CD14-positive monocyte (primary cell): ENCODE measurements around the gene G2E3. TPM values are rescaled to one million over a fixed set of nuclear protein-coding genes. Genes with fewer than 3 reads are reported as not detected.
A peak's percentile ranks its signal among the peaks of the same experiment; 100 is the strongest.

ENCODE experiments used
- DNase-seq, 3 donors: peaks; one replicate each; pipeline ENCODE4 v3.0.0-alpha.2; 2011 to 2022
- H2AFZ ChIP-seq: 2 replicates; pipeline ENCODE4 v1.6.0; 2012; ENCODE audit warnings: mild to moderate bottlenecking, low read depth, low read length, inconsistent platforms; ENCODE audit not compliant: insufficient read depth, poor library complexity, severe bottlenecking
- H3K27ac ChIP-seq, 2 donors: 1 replicate in 1 of 2; 2 replicates in 1 of 2; pipeline ENCODE4 v1.5.1; 2012 to 2013; ENCODE audit warnings: low read length in 2 of 2, control low read depth in 1 of 2, inconsistent platforms in 1 of 2, low read depth in 1 of 2, mild to moderate bottlenecking in 1 of 2
- H3K27me3 ChIP-seq, 2 donors: one replicate each; pipeline versions ENCODE4 v1.6.0 to v1.6.1; 2011 to 2013; ENCODE audit warnings: low read length in 2 of 2; ENCODE audit not compliant: control insufficient read depth in 2 of 2, insufficient read depth in 2 of 2
- H3K36me3 ChIP-seq, 2 donors: replicated peaks in 1 of 2; 1 replicate in 1 of 2; 2 replicates in 1 of 2; pipeline versions ENCODE4 v1.5.1 to v1.6.1; 2012 to 2013; ENCODE audit warnings: low read length in 2 of 2, control low read depth in 1 of 2, inconsistent platforms in 1 of 2, mild to moderate bottlenecking in 1 of 2; ENCODE audit not compliant: insufficient read depth in 2 of 2, control insufficient read depth in 1 of 2
- H3K4me1 ChIP-seq, 2 donors: 1 replicate in 1 of 2; 2 replicates in 1 of 2; pipeline versions ENCODE4 v1.5.1 to v1.6.1; 2012 to 2013; ENCODE audit warnings: low read length in 2 of 2, control low read depth in 1 of 2, inconsistent platforms in 1 of 2, mild to moderate bottlenecking in 1 of 2, moderate library complexity in 1 of 2; ENCODE audit not compliant: insufficient read depth in 2 of 2, control insufficient read depth in 1 of 2
- H3K4me2 ChIP-seq: replicated peaks from 2 replicates; pipeline ENCODE3; 2012; ENCODE audit warnings: low read length, moderate library complexity, mild to moderate bottlenecking; ENCODE audit not compliant: poor library complexity, severe bottlenecking; ENCODE audit errors: extremely low read depth
- H3K4me3 ChIP-seq, 3 experiments: fragments of 200-600 bp in 1 of 3; sonication (generic) in 1 of 3; replicated peaks in 1 of 3; 1 replicate in 2 of 3; 2 replicates in 1 of 3; pipeline ENCODE4 v1.5.1; 2011 to 2013; ENCODE audit warnings: low read length in 3 of 3, mild to moderate bottlenecking in 3 of 3, control low read depth in 2 of 3, low read depth in 2 of 3, inconsistent platforms in 1 of 3, moderate library complexity in 1 of 3
- H3K79me2 ChIP-seq: 2 replicates; pipeline ENCODE4 v1.6.0; 2012; ENCODE audit warnings: mild to moderate bottlenecking, control low read depth, inconsistent platforms, low read length, moderate library complexity; ENCODE audit not compliant: insufficient read depth
- H3K9ac ChIP-seq: 2 replicates; pipeline ENCODE4 v1.6.0; 2017; ENCODE audit warnings: low read length, mild to moderate bottlenecking; ENCODE audit not compliant: insufficient read depth, poor library complexity, severe bottlenecking
- H3K9me3 ChIP-seq, 2 donors: replicated peaks in 1 of 2; 1 replicate in 1 of 2; 2 replicates in 1 of 2; pipeline versions ENCODE4 v1.5.1 to v1.6.1; 2012 to 2013; ENCODE audit warnings: low read length in 2 of 2, control low read depth in 1 of 2; ENCODE audit not compliant: control insufficient read depth in 1 of 2, insufficient read depth in 1 of 2
- H4K20me1 ChIP-seq: 2 replicates; pipeline ENCODE4 v1.6.0; 2012; ENCODE audit warnings: mild to moderate bottlenecking, low read length, control low read depth, moderate library complexity; ENCODE audit not compliant: insufficient read depth
- H3K27ac Mint-ChIP-seq, 7 donors: one replicate each; pipeline ENCODE4 v1.8.0; 2020; ENCODE audit warnings: mild to moderate bottlenecking in 7 of 7, mixed read lengths in 7 of 7, moderate library complexity in 6 of 7, inconsistent platforms in 2 of 7
- H3K27me3 Mint-ChIP-seq, 3 donors: one replicate each; pipeline ENCODE4 v1.8.0; 2021 to 2022; ENCODE audit warnings: low read depth in 3 of 3, mild to moderate bottlenecking in 3 of 3, mixed read lengths in 3 of 3, moderate library complexity in 3 of 3, inconsistent platforms in 1 of 3
- H3K36me3 Mint-ChIP-seq, 2 donors: one replicate each; pipeline ENCODE4 v1.8.0; 2020; ENCODE audit warnings: mixed read lengths in 2 of 2, inconsistent platforms in 1 of 2, mild to moderate bottlenecking in 1 of 2
- H3K4me1 Mint-ChIP-seq: one replicate; pipeline ENCODE4 v1.8.0; 2020; ENCODE audit warnings: mild to moderate bottlenecking, mixed read lengths
- H3K4me3 Mint-ChIP-seq, 2 donors: one replicate each; pipeline ENCODE4 v1.8.0; 2020; ENCODE audit warnings: mild to moderate bottlenecking in 2 of 2, mixed read lengths in 2 of 2, moderate library complexity in 1 of 2
- H3K9me3 Mint-ChIP-seq, 7 donors: one replicate each; pipeline ENCODE4 v1.8.0; 2020 to 2022; ENCODE audit warnings: mixed read lengths in 7 of 7, mild to moderate bottlenecking in 6 of 7, moderate library complexity in 6 of 7, inconsistent platforms in 2 of 7
- WGBS: methylation state at CpG from one replicate; pipeline ENCODE4 v1.1.5; 2013; ENCODE audit warnings: missing lambda C conversion rate; ENCODE audit not compliant: insufficient coverage; 5-methylcytosine and 5-hydroxymethylcytosine counted together
- intact Hi-C, 2 donors: fragments of 100-400 bp; cut with micrococcal nuclease; formaldehyde crosslinking; loops; one replicate each; pipeline versions ENCODE4 v1.15.0 to v1.15.1; 2023
- polyA plus RNA-seq, 3 donors: library from polyadenylated mRNA; depleted of rRNA in 1 of 3; unstranded in 2 of 3; stranded (reverse) in 1 of 3; fragments of 300-500 nt in 2 of 3; fragments of >200 nt in 1 of 3; fragmentation: Illumina TruSeq in 2 of 3; gene quantifications; 1 replicate in 2 of 3; 2 replicates in 1 of 3; pipeline ENCODE4 v1.2.3, GENCODE V29; 2012 to 2021
- TF ChIP-seq, protein P1 (sequence below): fragments of 200-600 bp; IDR thresholded peaks from one replicate; pipeline ENCODE4 v1.8.0; 2022; ENCODE audit warnings: antibody characterized with exemption, mild to moderate bottlenecking

The G2E3 gene
- polyA plus RNA-seq, 3 donors: 5.6 to 12.1 (median 5.6) TPM

DNA sequence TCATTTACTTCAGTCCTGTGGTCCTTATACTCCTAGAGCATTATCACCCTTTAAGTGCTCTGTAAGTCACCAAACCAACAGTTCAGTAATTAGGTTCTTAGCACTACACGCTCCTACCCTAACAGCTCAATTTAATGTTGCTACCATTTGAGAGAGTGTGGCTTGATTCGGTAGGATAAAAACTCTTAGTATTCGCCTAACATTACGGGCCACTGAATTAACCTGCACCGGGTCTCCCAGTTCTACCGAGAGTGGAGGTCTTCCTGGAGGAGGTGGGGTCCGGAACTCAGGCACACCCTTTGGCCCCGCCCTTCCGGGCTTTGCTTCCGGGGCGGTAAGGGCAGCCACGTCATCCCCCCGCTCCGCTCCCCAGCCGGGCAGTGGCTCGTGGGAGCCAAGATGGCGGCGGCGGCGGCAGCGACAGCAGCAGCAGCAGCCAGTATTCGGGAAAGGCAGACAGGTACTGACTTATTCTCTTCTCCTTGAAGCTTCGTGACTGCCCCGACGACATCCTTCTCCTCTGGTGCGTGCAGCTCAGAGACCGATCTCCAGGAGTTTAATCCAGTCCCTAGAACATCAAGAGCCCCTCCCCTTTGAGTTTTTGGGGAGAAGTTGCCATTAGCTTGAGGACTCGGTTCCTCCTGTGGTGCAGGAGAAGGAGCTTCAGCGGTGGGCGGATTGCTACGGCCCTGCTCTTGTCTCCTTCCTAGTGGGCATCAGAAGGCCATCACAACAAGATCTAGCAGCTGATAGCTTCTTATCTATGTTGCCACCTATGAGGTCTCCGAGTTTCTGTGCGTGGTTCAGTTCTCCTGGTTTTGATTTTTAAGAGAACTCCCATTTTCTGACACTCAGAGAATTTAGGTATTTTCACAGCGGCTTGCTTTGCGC, 63.2 kb downstream of the G2E3 start, which contains the start of gene SCFD1:
Gene SCFD1 (plus strand): TSS at position 380 of the 891 bp plus-strand sequence. CDS start 20 bp downstream, at position 400.
- Histone ChIP-seq H2AFZ (peak within 1 kb of the TSS; percentile 88), H3K9ac (peak within 1 kb of the TSS; percentile 86), H3K4me1 (peaks cover 28 to 42% of the 10 kb centered on the region in 2 donors), H4K20me1 (peaks cover 16% of the 10 kb centered on the region), H3K4me3 (peak within 1 kb of the TSS; percentile 86 to 99 (median 97)), H3K4me2 (peak within 1 kb of the TSS; percentile 86), H3K79me2 (peaks cover 51% of the 10 kb centered on the region), H3K36me3 (peaks cover 6 to 13% of the 10 kb centered on the region in 2 donors), H3K9me3 (no peaks in the 10 kb centered on the region), H3K27ac (peak within 1 kb of the TSS; percentile 92 to 99), H3K27me3 (no peaks in the 10 kb centered on the region)
- Mint-ChIP-seq H3K4me1 (peaks cover 33% of the 10 kb centered on the region), H3K36me3 (peaks cover 7% of the 10 kb centered on the region in 2 donors), H3K9me3 (no peaks in the 10 kb centered on the region), H3K27ac (peak within 1 kb of the TSS; percentile 96 to 99 (median 98)), H3K4me3 (peak within 1 kb of the TSS; percentile 89 to 100), H3K27me3 (no peaks in the 10 kb centered on the region)
- 0% methylated on average over 28 of the region's 35 CpGs for WGBS
- TF ChIP-seq, protein P1, sequence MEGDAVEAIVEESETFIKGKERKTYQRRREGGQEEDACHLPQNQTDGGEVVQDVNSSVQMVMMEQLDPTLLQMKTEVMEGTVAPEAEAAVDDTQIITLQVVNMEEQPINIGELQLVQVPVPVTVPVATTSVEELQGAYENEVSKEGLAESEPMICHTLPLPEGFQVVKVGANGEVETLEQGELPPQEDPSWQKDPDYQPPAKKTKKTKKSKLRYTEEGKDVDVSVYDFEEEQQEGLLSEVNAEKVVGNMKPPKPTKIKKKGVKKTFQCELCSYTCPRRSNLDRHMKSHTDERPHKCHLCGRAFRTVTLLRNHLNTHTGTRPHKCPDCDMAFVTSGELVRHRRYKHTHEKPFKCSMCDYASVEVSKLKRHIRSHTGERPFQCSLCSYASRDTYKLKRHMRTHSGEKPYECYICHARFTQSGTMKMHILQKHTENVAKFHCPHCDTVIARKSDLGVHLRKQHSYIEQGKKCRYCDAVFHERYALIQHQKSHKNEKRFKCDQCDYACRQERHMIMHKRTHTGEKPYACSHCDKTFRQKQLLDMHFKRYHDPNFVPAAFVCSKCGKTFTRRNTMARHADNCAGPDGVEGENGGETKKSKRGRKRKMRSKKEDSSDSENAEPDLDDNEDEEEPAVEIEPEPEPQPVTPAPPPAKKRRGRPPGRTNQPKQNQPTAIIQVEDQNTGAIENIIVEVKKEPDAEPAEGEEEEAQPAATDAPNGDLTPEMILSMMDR: no peak
- peak; percentile 84 to 92 (median 92) for DNase-seq
- intact Hi-C loops: no loop called here

DNA sequence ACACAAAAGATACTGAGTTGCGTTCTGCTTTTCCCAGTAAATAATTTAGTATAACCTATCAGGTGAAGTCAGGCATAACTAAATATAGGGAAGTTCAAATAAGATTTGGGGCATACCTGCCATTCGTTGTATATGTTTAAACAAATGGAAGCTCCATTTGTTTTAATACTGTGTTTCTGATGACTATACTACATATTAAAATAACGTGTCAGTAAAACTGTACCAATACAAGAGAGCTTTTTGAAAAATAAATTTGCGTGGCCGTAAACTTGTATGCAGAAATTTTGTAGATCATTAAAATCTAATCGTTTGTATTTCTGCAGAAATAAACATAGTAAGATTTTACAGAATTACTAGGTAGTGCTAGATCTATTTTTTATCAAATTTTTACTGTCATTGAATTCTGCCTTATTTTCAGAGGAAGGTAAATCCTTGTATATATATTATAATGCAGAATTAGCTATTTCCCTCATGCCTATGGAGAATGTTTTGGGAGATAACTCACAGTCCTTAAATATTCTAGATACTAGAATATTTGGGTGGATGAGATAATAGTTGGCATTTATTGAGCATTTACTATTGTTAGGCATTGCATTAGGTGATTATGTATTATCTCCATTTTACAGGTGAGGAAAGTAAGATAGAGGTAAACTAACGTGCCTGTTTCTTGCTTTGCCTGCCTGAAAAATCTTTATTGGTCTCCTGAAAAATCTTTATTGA, 64.6 kb downstream of the G2E3 start:
- DNase-seq: no peak
- H3K27ac Mint-ChIP-seq: peak overlapping the region in 2 of 7 donors; percentile 1 to 59
- H3K36me3 Mint-ChIP-seq: peaks cover 14 to 19% of the 10 kb centered on the region in 2 donors
- WGBS: no CpG with 5 or more reads among the region's 7 CpGs
- intact Hi-C loops: no loop called here
- peaks cover 30% of the 10 kb centered on the region for H4K20me1 ChIP-seq
- no peak overlapping the region for H2AFZ ChIP-seq
- H3K4me3 Mint-ChIP-seq: peak overlapping the region in 1 of 2 donors; percentile 11
- TF ChIP-seq, protein P1: no peak
- peak overlapping the region; percentile 86 for H3K4me2 ChIP-seq
- H3K4me3 ChIP-seq: peak overlapping the region in 1 of 3 experiments; percentile 97
- H3K9ac ChIP-seq: no peak overlapping the region
- H3K9me3 ChIP-seq: no peaks in the 10 kb centered on the region
- no peaks in the 10 kb centered on the region for H3K27me3 Mint-ChIP-seq
- no peaks in the 10 kb centered on the region for H3K9me3 Mint-ChIP-seq
- no peaks in the 10 kb centered on the region for H3K27me3 ChIP-seq
- H3K27ac ChIP-seq: peak overlapping the region in 1 of 2 donors; percentile 6
- peaks cover 33% of the 10 kb centered on the region for H3K4me1 Mint-ChIP-seq
- peaks cover 4 to 16% of the 10 kb centered on the region in 2 donors for H3K36me3 ChIP-seq
- peaks cover 28 to 42% of the 10 kb centered on the region in 2 donors for H3K4me1 ChIP-seq
- peaks cover 65% of the 10 kb centered on the region for H3K79me2 ChIP-seq
